ENCODE data around the gene RUNDC3A. TPM values are rescaled to one million over a fixed set of nuclear protein-coding genes. Genes with fewer than 3 reads are reported as not detected.

Gene RUNDC3A
- polyA plus RNA-seq, 1 experiment = 0.58 TPM

- Histone ChIP-seq H3K4me3 (ENCODE audit: low read depth, low read length) (no peak overlapping the region), H3K36me3 (ENCODE audit: control insufficient read depth, insufficient read depth, low read length) (no peaks in the 10 kb centered on the region), H3K27me3 (ENCODE audit: control insufficient read depth, insufficient read depth, low read length) (peaks cover 1% of the 10 kb centered on the region; the same call in 1 of the 2 replicates)
- no peak for TF ChIP-seq CTCF (IDR thresholded peaks at IDR 0.05; ENCODE audit: insufficient read depth, low read depth, low read length)
- ChIA-PET POLR2A (no interaction called here), CTCF (interaction anchor here (0.8 to 6.2 kb wide), 4 partner anchors 11 to 162 kb away, joined by 3 to 69 read pairs (median 3); no protein-coding TSS in a partner anchor)
- DNase-seq (ENCODE audit: low read depth) = no peak
Measured at GRCh38 chr17:44360826-44361225, 52.4 kb downstream of the RUNDC3A start.

GRCh38 chr17:44361292-44362260 lies 53.2 kb downstream of the RUNDC3A start:
- Histone ChIP-seq H3K36me3 (ENCODE audit: control insufficient read depth, insufficient read depth, low read length) (no peaks in the 10 kb centered on the region), H3K4me3 (ENCODE audit: low read depth, low read length) (no peak overlapping the region), H3K27me3 (ENCODE audit: control insufficient read depth, insufficient read depth, low read length) (peaks cover 5% of the 10 kb centered on the region)
- POLR2A ChIA-PET = no interaction called here
- no peak for DNase-seq (ENCODE audit: low read depth)
- TF ChIP-seq CTCF (IDR thresholded peaks at IDR 0.05; ENCODE audit: insufficient read depth, low read depth, low read length) = no peak
- CTCF ChIA-PET = interaction anchor here (0.8 to 6.2 kb wide), 9 partner anchors 10 to 161 kb away, joined by 3 to 69 read pairs (median 9); no protein-coding TSS in a partner anchor

- POLR2A ChIA-PET = no interaction called here
- Histone ChIP-seq H3K4me3 (ENCODE audit: low read depth, low read length) (peak overlapping the region; percentile 74), H3K27me3 (ENCODE audit: control insufficient read depth, insufficient read depth, low read length) (peaks cover 5% of the 10 kb centered on the region), H3K36me3 (ENCODE audit: control insufficient read depth, insufficient read depth, low read length) (no peaks in the 10 kb centered on the region)
- no peak for TF ChIP-seq CTCF (IDR thresholded peaks at IDR 0.05; ENCODE audit: insufficient read depth, low read depth, low read length)
- no peak for DNase-seq (ENCODE audit: low read depth)
- CTCF ChIA-PET = interaction anchor here (1.2 to 6.2 kb wide), 8 partner anchors 9 to 160 kb away, joined by 3 to 69 read pairs (median 14); partner anchors contain the start of gene GRN
Measured at GRCh38 chr17:44362459-44362948, 54.1 kb downstream of the RUNDC3A start.

- TF ChIP-seq CTCF (IDR thresholded peaks at IDR 0.05; ENCODE audit: insufficient read depth, low read depth, low read length) = no peak
- CTCF ChIA-PET = interaction anchor here (0.5 to 6.2 kb wide), 28 partner anchors 9 to 765 kb away, joined by 3 to 69 read pairs (median 4); partner anchors contain the start of genes ASB16, GPATCH8 and GRN
- Histone ChIP-seq H3K4me3 (ENCODE audit: low read depth, low read length) (peak overlapping the region; percentile 74), H3K27me3 (ENCODE audit: control insufficient read depth, insufficient read depth, low read length) (peaks cover 5% of the 10 kb centered on the region), H3K36me3 (ENCODE audit: control insufficient read depth, insufficient read depth, low read length) (no peaks in the 10 kb centered on the region)
- POLR2A ChIA-PET = interaction anchor here (0.7 kb wide), 1 partner anchor 116 kb away, joined by 10 read pairs; no protein-coding TSS in a partner anchor
- DNase-seq (ENCODE audit: low read depth) = no peak
Measured at GRCh38 chr17:44362949-44363612, 54.7 kb downstream of the RUNDC3A start.

Data from BJ (cell line).